K562 (cell line): ENCODE results near the gene DCTN2. TPM values are rescaled to one million over a fixed set of nuclear protein-coding genes. Genes with fewer than 3 reads are reported as not detected.

ENCODE experiments used
- CHD2 ChIP-seq: IDR thresholded peaks from 2 replicates; pipeline ENCODE4 v1.6.1; 2011; ENCODE audit warnings: low read depth, low read length
- EHMT2 ChIP-seq: fragments of 450-650 bp; IDR thresholded peaks from 2 replicates; pipeline ENCODE4 v1.6.1; 2018; ENCODE audit warnings: antibody characterized with exemption
- ETS2 ChIP-seq: IDR thresholded peaks from 2 replicates; pipeline ENCODE4 v1.6.1; 2016; ENCODE audit warnings: borderline replicate concordance, missing genetic modification characterization, mild to moderate bottlenecking, moderate library complexity, missing compliant biosample characterization; ENCODE audit not compliant: poor library complexity, severe bottlenecking
- FIP1L1 ChIP-seq: fragments of 200-400 bp; formaldehyde crosslinking; IDR thresholded peaks from 2 replicates; pipeline ENCODE4 v1.6.1; 2018; ENCODE audit warnings: mild to moderate bottlenecking, low read depth, low read length; ENCODE audit not compliant: poor library complexity, severe bottlenecking
- FOS ChIP-seq: IDR thresholded peaks from 3 replicates; pipeline ENCODE4 v1.6.1; 2011; ENCODE audit not compliant: insufficient read length; ENCODE audit errors: extremely low read depth
- HEY1 ChIP-seq: fragments of 250-450 bp; sonication (Bioruptor Pico); IDR thresholded peaks from 2 replicates; pipeline ENCODE4 v1.5.0; 2020; ENCODE audit warnings: mild to moderate bottlenecking, moderate library complexity, borderline replicate concordance
- HMG20B ChIP-seq: fragments of 250-450 bp; sonication (Bioruptor Pico); IDR thresholded peaks from 2 replicates; pipeline ENCODE4 v1.5.0; 2021; ENCODE audit warnings: mild to moderate bottlenecking
- NFRKB ChIP-seq: fragments of 450-650 bp; IDR thresholded peaks from 2 replicates; pipeline ENCODE4 v1.6.1; 2016; ENCODE audit warnings: low read depth
- POLR2A ChIP-seq: fragments of 450-650 bp; conservative IDR thresholded peaks from 2 replicates; pipeline ENCODE4 v1.6.1; 2016
- POLR2G ChIP-seq: fragments of 200-400 bp; formaldehyde crosslinking; IDR thresholded peaks from 2 replicates; pipeline ENCODE4 v1.6.1; 2017; ENCODE audit warnings: low read depth, mild to moderate bottlenecking, antibody characterized with exemption, low read length, moderate library complexity
- RB1 ChIP-seq: fragments of 450-650 bp; IDR thresholded peaks from 2 replicates; pipeline ENCODE4 v1.6.1; 2017; ENCODE audit warnings: low read depth, mild to moderate bottlenecking
- RBM25 ChIP-seq: fragments of 200-400 bp; formaldehyde crosslinking; IDR thresholded peaks from 2 replicates; pipeline ENCODE4 v1.6.1; 2018; ENCODE audit warnings: low read length, low read depth, moderate library complexity; ENCODE audit not compliant: severe bottlenecking
- SIN3B ChIP-seq: fragments of 450-650 bp; IDR thresholded peaks from 2 replicates; pipeline ENCODE4 v1.6.1; 2017; ENCODE audit warnings: low read depth, mild to moderate bottlenecking, moderate library complexity
- TAF1 ChIP-seq: IDR thresholded peaks from 2 replicates; pipeline ENCODE4 v1.6.1; 2011; ENCODE audit warnings: mild to moderate bottlenecking, low read length, moderate library complexity; ENCODE audit not compliant: insufficient read depth, control insufficient read depth, severe bottlenecking; ENCODE audit errors: extremely low read depth
- TBP ChIP-seq: optimal IDR thresholded peaks from 2 replicates; pipeline ENCODE3; 2011; ENCODE audit warnings: low read depth, low read length, improper control_type of control experiment
- ZNF316 ChIP-seq: fragments of 450-650 bp; IDR thresholded peaks from 2 replicates; pipeline ENCODE4 v1.6.1; 2016
- ZNF395 ChIP-seq: fragments of 200-800 bp; sonication (Bioruptor generic); IDR thresholded peaks from 2 replicates; pipeline ENCODE4 v1.6.1; 2017; ENCODE audit warnings: missing genetic modification characterization, missing compliant biosample characterization
- polyA plus RNA-seq, 8 experiments: library from polyadenylated mRNA; depleted of rRNA in 4 of 8; stranded (reverse) in 5 of 8; unstranded in 3 of 8; fragments of >200 nt; fragmentation: Nextera tagmentation in 2 of 8; fragmentation: Illumina TruSeq in 1 of 8; extraction: Ambion mirVana in 2 of 8; extraction: Trizol in 1 of 8; gene quantifications; 2 replicates each; pipeline versions ENCODE4 v1.2.1 to v1.2.3, GENCODE V29; 2011 to 2014; ENCODE audit warnings: inconsistent platforms in 1 of 8, missing spikeins in 1 of 8
- total RNA-seq, 7 experiments: library from RNA; depleted of rRNA in 6 of 7; stranded (reverse); fragments of >200 nt in 6 of 7; fragmentation: Illumina TruSeq in 2 of 7; extraction: Trizol in 2 of 7; gene quantifications; 2 replicates each; pipeline versions ENCODE4 v1.2.1 to v1.2.3, GENCODE V29; 2011 to 2021; ENCODE audit warnings: low replicate concordance in 1 of 7
- TF ChIP-seq, protein P1 (sequence below): fragments of 250-450 bp; sonication (Bioruptor Pico); IDR thresholded peaks from 2 replicates; pipeline ENCODE4 v1.5.0; 2021
- TF ChIP-seq, protein P2 (sequence below): fragments of 450-650 bp; formaldehyde crosslinking; IDR thresholded peaks from 2 replicates; pipeline ENCODE4 v1.4.0; 2020; ENCODE audit warnings: mild to moderate bottlenecking, moderate library complexity
- TF ChIP-seq, protein P3 (sequence below): fragments of 250-450 bp; sonication (Bioruptor Pico); IDR thresholded peaks from 2 replicates; pipeline ENCODE4 v1.4.0; 2020; ENCODE audit warnings: mild to moderate bottlenecking
- TF ChIP-seq, protein P4 (sequence below), 2 experiments: fragments of 200-800 bp in 1 of 2; sonication (Bioruptor generic) in 1 of 2; sonication (generic) in 1 of 2; formaldehyde crosslinking in 1 of 2; IDR thresholded peaks in 1 of 2; conservative IDR thresholded peaks in 1 of 2; 2 replicates each; pipeline versions ENCODE4 v1.5.0 to v1.6.1; 2016 to 2020; ENCODE audit warnings: missing compliant biosample characterization in 1 of 2, missing genetic modification characterization in 1 of 2, missing genetic modification reagents in 1 of 2

The DCTN2 gene
- total and polyA plus RNA-seq, 9 of the 15 experiments (the other 6 are each of a cell fraction or from before 2014, with no cell fraction given) = 43.6 to 270 (median 125) TPM

DNA sequence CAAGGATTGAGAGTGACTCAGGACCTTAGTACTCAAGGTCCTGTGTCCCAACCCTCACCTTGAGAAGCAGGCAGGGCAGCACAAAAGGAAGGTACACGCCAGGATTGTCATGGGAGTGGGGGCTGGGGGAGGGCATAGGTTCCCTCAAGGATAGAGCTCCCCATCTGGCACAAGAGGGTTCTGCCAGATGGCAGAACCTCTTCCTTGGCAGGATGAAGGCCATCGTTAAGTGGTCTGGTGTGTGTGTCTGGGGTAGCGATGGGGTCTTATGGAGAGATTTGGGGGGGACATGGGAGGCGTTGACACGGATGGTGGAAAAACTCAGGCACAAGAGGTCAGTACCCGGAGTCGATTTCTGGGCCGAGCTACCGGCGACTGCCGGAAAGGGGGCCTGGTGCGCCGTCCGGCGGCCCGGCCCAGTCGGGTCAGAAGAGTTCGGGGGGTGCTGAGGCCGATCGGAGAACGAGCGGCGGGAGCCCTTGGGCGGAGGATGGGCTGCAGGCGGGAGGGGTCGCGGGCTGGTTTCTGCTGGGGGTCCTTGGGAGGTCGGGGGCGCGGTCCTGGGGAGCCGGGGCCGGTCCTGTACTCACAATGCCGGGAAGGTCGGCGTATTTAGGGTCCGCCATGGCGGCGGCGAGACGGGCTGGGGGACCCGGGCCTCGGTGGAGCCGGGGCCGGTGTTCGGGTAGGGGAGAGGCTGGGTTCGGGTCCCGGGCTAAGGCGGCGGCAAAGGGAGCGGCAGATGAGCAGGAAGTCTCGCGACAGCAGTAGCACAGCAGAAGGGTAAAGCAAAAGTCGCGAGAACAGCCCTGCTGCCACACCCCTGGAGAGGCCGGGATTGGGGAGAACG lies at the start of gene DCTN2 (continued):
- peak; percentile 82; the same call in 1 of the 2 replicates for TF ChIP-seq ZNF395 (CRISPR knock-in tag)
- no peak for TF ChIP-seq ZNF316
- TF ChIP-seq HEY1 (CRISPR knock-in tag) = no peak
- peak; percentile 74 for TF ChIP-seq TBP
- peak; percentile 85 for TF ChIP-seq POLR2G
- TF ChIP-seq NFRKB = peak; percentile 42; the same call in 1 of the 2 replicates
- peak; percentile 57 for TF ChIP-seq TAF1
- TF ChIP-seq RBM25 = peak; percentile 79
- TF ChIP-seq EHMT2 = no peak
- peak; percentile 91 for TF ChIP-seq FIP1L1
- TF ChIP-seq, protein P1, sequence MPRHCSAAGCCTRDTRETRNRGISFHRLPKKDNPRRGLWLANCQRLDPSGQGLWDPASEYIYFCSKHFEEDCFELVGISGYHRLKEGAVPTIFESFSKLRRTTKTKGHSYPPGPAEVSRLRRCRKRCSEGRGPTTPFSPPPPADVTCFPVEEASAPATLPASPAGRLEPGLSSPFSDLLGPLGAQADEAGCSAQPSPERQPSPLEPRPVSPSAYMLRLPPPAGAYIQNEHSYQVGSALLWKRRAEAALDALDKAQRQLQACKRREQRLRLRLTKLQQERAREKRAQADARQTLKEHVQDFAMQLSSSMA (CRISPR knock-in tag) = no peak
- TF ChIP-seq SIN3B = 0 out of 2 replicates have a peak, but pooled peaks have one; percentile 6
- TF ChIP-seq ETS2 (tag) = no peak
- TF ChIP-seq, protein P2, sequence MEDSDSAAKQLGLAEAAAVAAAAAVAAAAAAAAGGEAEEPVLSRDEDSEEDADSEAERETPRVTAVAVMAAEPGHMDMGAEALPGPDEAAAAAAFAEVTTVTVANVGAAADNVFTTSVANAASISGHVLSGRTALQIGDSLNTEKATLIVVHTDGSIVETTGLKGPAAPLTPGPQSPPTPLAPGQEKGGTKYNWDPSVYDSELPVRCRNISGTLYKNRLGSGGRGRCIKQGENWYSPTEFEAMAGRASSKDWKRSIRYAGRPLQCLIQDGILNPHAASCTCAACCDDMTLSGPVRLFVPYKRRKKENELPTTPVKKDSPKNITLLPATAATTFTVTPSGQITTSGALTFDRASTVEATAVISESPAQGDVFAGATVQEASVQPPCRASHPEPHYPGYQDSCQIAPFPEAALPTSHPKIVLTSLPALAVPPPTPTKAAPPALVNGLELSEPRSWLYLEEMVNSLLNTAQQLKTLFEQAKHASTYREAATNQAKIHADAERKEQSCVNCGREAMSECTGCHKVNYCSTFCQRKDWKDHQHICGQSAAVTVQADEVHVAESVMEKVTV (CRISPR knock-in tag) = no peak
- TF ChIP-seq FOS = no peak
- TF ChIP-seq, protein P3, sequence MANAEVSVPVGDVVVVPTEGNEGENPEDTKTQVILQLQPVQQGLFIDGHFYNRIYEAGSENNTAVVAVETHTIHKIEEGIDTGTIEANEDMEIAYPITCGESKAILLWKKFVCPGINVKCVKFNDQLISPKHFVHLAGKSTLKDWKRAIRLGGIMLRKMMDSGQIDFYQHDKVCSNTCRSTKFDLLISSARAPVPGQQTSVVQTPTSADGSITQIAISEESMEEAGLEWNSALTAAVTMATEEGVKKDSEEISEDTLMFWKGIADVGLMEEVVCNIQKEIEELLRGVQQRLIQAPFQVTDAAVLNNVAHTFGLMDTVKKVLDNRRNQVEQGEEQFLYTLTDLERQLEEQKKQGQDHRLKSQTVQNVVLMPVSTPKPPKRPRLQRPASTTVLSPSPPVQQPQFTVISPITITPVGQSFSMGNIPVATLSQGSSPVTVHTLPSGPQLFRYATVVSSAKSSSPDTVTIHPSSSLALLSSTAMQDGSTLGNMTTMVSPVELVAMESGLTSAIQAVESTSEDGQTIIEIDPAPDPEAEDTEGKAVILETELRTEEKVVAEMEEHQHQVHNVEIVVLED (CRISPR knock-in tag) = no peak
- TF ChIP-seq CHD2 = peak; percentile 99
- TF ChIP-seq, protein P4, sequence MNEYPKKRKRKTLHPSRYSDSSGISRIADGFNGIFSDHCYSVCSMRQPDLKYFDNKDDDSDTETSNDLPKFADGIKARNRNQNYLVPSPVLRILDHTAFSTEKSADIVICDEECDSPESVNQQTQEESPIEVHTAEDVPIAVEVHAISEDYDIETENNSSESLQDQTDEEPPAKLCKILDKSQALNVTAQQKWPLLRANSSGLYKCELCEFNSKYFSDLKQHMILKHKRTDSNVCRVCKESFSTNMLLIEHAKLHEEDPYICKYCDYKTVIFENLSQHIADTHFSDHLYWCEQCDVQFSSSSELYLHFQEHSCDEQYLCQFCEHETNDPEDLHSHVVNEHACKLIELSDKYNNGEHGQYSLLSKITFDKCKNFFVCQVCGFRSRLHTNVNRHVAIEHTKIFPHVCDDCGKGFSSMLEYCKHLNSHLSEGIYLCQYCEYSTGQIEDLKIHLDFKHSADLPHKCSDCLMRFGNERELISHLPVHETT (CRISPR knock-in tag; conservative IDR thresholded peaks at IDR 0.05 in 1 of 2, IDR thresholded peaks at IDR 0.05 in 1 of 2) = 0 out of 4 replicates have a peak, but pooled peaks of 1 of the 2 experiments have one; percentile 15
- TF ChIP-seq HMG20B (CRISPR knock-in tag) = no peak
- peak; percentile 79 for TF ChIP-seq POLR2A
- peak; percentile 19; the same call in 1 of the 2 replicates for TF ChIP-seq RB1
